Prostate gland (tissue), 2 donors: Measurements from ENCODE around the gene ELOVL1. TPM values are rescaled to one million over a fixed set of nuclear protein-coding genes. Genes with fewer than 3 reads are reported as not detected.

Experiments
- DNase-seq: peaks from one replicate; pipeline ENCODE4 v3.0.0-alpha.2; 2019; ENCODE audit warnings: low spot score
- H3K27ac ChIP-seq, 2 donors: fragments of 200-600 bp; sonication (generic); 2 replicates each; pipeline ENCODE4 v1.5.1; 2017 to 2019
- H3K27me3 ChIP-seq: fragments of 200-600 bp; sonication (generic); replicated peaks from 2 replicates; pipeline ENCODE4 v1.5.1; 2019; ENCODE audit not compliant: insufficient read depth
- H3K36me3 ChIP-seq, 2 donors: fragments of 200-600 bp; sonication (generic); 1 replicate in 1 of 2; 2 replicates in 1 of 2; pipeline versions ENCODE4 v1.5.1 to v1.8.1; 2017 to 2019
- H3K4me1 ChIP-seq: fragments of 200-600 bp; sonication (generic); replicated peaks from 2 replicates; pipeline ENCODE4 v1.5.1; 2019
- H3K4me3 ChIP-seq, 2 donors: fragments of 200-600 bp; sonication (generic); 2 replicates each; pipeline ENCODE4 v1.5.1; 2017 to 2019
- H3K9me3 ChIP-seq: fragments of 200-600 bp; sonication (generic); 2 replicates; pipeline ENCODE4 v1.5.1; 2017
- POLR2A ChIP-seq: fragments of 450-650 bp; IDR thresholded peaks from one replicate; pipeline ENCODE4 v1.6.1; 2016; ENCODE audit warnings: antibody characterized with exemption, mild to moderate bottlenecking
- POLR2AphosphoS5 ChIP-seq: sonication (generic); formaldehyde crosslinking; IDR thresholded peaks from one replicate; pipeline ENCODE4 v1.6.1; 2017; ENCODE audit warnings: antibody characterized with exemption
- WGBS: methylation state at CpG from one replicate; pipeline ENCODE4 v1.1.5; 2018; 5-methylcytosine and 5-hydroxymethylcytosine counted together
- intact Hi-C: fragments of 100-400 bp; cut with DNase I; formaldehyde crosslinking; loops from one replicate; pipeline ENCODE4 v1.14.2; 2022
- total RNA-seq, 2 donors: library from RNA; depleted of rRNA; stranded (reverse); fragments of >200 nt; gene quantifications; one replicate each; pipeline ENCODE4 v1.1.0, GENCODE V29; 2016
- TF ChIP-seq, protein P1 (sequence below), 4 experiments: fragments of 200-600 bp in 2 of 4; fragments of 450-650 bp in 2 of 4; sonication (generic) in 2 of 4; IDR thresholded peaks; 1 replicate in 3 of 4; 2 replicates in 1 of 4; pipeline ENCODE4 v1.5.1; 2016 to 2019; ENCODE audit warnings: antibody characterized with exemption in 4 of 4, mild to moderate bottlenecking in 2 of 4, moderate library complexity in 2 of 4

ELOVL1 gene
- total RNA-seq, 2 donors from 2014 or later: 48.6 to 62.0 TPM

DNA sequence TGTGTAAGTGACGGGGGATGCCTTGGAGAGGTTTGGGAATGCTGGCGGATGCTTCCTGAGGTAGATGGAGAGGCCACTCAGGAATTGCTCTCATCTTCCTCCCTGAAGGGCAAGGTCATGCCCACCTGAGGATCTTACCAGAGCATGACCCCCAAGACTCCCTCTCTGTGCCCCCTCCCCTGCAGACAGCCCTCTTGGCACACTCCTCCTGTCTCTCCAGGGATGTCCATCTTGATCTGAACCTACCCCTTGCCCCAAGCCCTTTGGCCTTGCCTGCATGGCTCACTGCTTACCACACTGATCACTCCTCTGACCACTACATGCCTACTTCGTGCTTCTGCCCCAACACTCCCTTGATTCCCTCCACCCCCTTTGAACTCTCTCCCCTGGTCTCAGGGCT, 48.0 kb downstream of the ELOVL1 start:
- intact Hi-C loops: no loop called here
- WGBS: 65% methylated on average over 3 of the region's 3 CpGs
- DNase-seq: no peak
- H3K27me3 ChIP-seq: no peaks in the 10 kb centered on the region
- no peaks in the 10 kb centered on the region for H3K36me3 ChIP-seq
- H3K27ac ChIP-seq: no peak overlapping the region
- no peaks in the 10 kb centered on the region for H3K4me1 ChIP-seq
- TF ChIP-seq POLR2A (no peak), POLR2AphosphoS5 (no peak)
- TF ChIP-seq, protein P1, sequence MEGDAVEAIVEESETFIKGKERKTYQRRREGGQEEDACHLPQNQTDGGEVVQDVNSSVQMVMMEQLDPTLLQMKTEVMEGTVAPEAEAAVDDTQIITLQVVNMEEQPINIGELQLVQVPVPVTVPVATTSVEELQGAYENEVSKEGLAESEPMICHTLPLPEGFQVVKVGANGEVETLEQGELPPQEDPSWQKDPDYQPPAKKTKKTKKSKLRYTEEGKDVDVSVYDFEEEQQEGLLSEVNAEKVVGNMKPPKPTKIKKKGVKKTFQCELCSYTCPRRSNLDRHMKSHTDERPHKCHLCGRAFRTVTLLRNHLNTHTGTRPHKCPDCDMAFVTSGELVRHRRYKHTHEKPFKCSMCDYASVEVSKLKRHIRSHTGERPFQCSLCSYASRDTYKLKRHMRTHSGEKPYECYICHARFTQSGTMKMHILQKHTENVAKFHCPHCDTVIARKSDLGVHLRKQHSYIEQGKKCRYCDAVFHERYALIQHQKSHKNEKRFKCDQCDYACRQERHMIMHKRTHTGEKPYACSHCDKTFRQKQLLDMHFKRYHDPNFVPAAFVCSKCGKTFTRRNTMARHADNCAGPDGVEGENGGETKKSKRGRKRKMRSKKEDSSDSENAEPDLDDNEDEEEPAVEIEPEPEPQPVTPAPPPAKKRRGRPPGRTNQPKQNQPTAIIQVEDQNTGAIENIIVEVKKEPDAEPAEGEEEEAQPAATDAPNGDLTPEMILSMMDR (IDR thresholded peaks at IDR 0.05): no peak
- H3K4me3 ChIP-seq: no peak overlapping the region
- no peaks in the 10 kb centered on the region for H3K9me3 ChIP-seq

DNA sequence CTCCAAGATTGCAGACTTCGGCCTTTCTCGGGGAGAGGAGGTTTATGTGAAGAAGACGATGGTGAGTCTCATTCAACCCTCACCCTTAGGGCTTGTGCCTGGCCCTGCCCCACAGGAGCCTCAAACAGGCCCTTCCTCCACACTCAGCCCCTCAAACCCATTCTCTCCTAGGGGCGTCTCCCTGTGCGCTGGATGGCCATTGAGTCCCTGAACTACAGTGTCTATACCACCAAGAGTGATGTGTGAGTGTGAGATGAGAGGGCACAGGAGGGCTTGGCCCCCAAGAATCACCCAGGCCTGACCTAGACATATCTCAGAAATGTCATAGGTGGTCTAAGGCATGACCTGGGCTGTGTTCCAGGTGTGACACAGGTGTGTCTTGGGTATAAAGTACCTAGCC, 48.5 kb downstream of the ELOVL1 start:
- no peak for DNase-seq
- no peaks in the 10 kb centered on the region for H3K36me3 ChIP-seq
- peak overlapping the region in 1 of 2 donors; percentile 33 for H3K27ac ChIP-seq
- intact Hi-C loops: no loop called here
- TF ChIP-seq, protein P1 (IDR thresholded peaks at IDR 0.05): no peak
- no peak for TF ChIP-seq POLR2AphosphoS5
- no peak for TF ChIP-seq POLR2A
- H3K4me3 ChIP-seq: no peak overlapping the region
- no peaks in the 10 kb centered on the region for H3K4me1 ChIP-seq
- H3K9me3 ChIP-seq: no peaks in the 10 kb centered on the region
- no peaks in the 10 kb centered on the region for H3K27me3 ChIP-seq
- 82% methylated on average over 5 of the region's 5 CpGs for WGBS

DNA sequence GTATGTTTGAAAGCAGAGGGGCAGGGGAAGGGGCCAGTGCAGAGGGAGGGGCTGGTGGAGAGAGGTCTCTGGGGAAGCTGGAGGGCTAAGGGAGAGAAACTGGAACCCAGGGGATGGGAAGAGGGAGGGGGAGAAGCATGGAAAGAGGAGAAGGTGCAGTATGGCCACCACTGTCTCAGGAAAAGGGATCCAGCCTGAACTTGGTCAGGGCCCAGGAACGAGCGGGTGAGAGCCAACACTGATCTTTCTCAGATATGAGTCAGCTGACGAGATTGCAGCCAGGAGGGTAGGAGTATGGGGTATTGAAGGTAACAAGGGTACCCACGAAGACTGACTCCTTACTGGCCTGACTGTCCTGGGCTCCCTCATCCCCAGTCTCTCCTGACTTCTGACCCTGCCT, 49.0 kb downstream of the ELOVL1 start:
- Histone ChIP-seq H3K4me3 (no peak overlapping the region), H3K27me3 (no peaks in the 10 kb centered on the region), H3K4me1 (no peaks in the 10 kb centered on the region), H3K27ac (peak overlapping the region in 1 of 2 donors; percentile 33), H3K36me3 (no peaks in the 10 kb centered on the region), H3K9me3 (no peaks in the 10 kb centered on the region)
- intact Hi-C loops: no loop called here
- no peak for TF ChIP-seq POLR2AphosphoS5
- no peak for TF ChIP-seq POLR2A
- TF ChIP-seq, protein P1 (IDR thresholded peaks at IDR 0.05): no peak
- 18% methylated on average over 4 of the region's 4 CpGs for WGBS
- no peak for DNase-seq

DNA sequence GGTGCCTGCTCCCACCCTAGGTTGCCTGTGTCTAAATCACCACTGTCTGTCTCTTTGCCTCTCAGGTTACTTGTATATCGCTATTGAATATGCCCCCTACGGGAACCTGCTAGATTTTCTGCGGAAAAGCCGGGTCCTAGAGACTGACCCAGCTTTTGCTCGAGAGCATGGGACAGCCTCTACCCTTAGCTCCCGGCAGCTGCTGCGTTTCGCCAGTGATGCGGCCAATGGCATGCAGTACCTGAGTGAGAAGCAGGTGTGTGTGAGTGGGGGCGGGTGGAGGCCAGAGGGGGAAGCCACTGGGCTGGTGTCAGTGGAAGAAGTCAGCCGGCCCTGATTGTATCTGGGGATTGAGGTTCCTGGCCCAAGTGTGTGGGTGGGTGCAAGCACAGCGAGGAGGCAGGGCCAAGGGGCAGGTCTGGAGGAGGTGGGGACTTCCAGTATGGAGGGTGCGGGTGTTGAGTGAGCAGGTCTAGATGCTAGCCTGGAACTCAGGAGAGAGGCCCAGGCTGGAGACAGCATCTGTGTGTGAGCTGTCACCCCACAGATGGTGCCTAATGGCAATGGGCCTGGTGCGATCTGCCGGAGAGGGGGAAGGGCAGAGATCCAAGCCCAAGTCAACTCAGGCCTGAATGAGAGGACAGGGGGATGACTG, 49.9 kb downstream of the ELOVL1 start:
- Histone ChIP-seq H3K27ac (no peak overlapping the region), H3K4me1 (no peaks in the 10 kb centered on the region), H3K9me3 (no peaks in the 10 kb centered on the region), H3K4me3 (no peak overlapping the region), H3K36me3 (no peaks in the 10 kb centered on the region), H3K27me3 (no peaks in the 10 kb centered on the region)
- intact Hi-C loops: no loop called here
- no peak for DNase-seq
- TF ChIP-seq POLR2A (no peak), POLR2AphosphoS5 (no peak)
- TF ChIP-seq, protein P1 (IDR thresholded peaks at IDR 0.05): no peak
- 78% methylated on average over 15 of the region's 15 CpGs for WGBS

DNA sequence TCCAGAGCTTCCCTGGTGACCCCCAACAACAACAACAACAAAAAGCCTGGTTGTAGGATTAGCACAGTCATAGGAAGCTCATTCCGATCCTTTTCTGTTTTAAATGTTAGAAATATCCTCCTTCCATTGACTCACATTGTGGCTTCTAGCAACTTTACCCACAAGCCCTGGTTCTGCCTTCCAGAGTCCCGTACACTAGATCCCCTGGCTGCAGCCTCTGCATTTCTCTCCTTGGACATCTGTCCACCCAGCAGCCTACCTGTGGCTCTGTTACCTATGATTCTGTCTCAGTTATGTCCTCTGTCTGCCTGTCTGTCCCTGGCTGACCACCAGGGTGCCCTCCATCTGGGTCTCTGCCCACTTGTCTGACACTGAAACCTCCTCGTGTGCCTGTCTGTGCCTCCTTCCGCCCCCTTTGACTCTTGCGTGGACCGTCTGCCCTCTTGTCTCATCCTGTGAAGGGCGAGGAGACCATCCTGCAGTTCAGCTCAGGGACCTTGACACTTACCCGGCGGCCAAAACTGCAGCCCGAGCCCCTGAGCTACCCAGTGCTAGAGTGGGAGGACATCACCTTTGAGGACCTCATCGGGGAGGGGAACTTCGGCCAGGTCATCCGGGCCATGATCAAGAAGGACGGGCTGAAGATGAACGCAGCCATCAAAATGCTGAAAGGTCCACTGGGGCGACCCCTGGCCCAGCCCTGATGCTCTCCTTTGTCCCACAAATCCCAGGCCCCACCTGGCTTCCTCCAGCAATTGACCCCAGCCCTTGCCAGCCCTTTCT, 50.9 kb downstream of the ELOVL1 start:
- Histone ChIP-seq H3K36me3 (no peaks in the 10 kb centered on the region), H3K9me3 (no peaks in the 10 kb centered on the region), H3K27ac (no peak overlapping the region), H3K27me3 (no peaks in the 10 kb centered on the region), H3K4me1 (no peaks in the 10 kb centered on the region), H3K4me3 (no peak overlapping the region)
- WGBS: 91% methylated on average over 16 of the region's 16 CpGs
- intact Hi-C loops: no loop called here
- no peak for TF ChIP-seq POLR2A
- TF ChIP-seq, protein P1 (IDR thresholded peaks at IDR 0.05): no peak
- TF ChIP-seq POLR2AphosphoS5: no peak
- DNase-seq: no peak
